ENCODE data around the gene UBIAD1. TPM values are rescaled to one million over a fixed set of nuclear protein-coding genes. Genes with fewer than 3 reads are reported as not detected.

Gene UBIAD1
- polyA plus RNA-seq, 1 donor, result 13.6 TPM

DNA sequence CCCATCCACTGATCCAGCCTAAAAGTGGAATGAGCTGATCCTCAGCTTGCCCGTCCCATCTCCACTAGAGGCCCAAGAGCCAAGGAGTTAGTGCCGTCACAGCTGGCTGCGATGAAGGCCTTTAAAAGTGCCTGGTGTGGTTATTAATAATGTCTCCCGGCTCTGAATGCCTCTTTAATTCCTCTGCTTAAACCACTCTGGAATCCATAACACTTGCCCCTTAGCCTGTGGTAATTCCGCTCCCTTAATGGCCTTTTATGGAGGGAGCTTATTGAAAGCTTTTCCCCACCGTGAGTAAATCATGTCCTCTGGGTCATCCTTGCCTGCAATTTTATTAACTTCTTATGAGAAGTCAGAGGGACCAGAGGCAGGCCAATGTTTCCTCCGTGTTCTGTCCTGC, 55.4 kb downstream of the UBIAD1 start:
- no peaks in the 10 kb centered on the region for H3K36me3 ChIP-seq (ENCODE audit: control insufficient read depth, insufficient read depth, low read length)
- H3K4me1 ChIP-seq (ENCODE audit: control insufficient read depth, insufficient read depth, low read length), result no peaks in the 10 kb centered on the region
- no peaks in the 10 kb centered on the region for H3K9me3 ChIP-seq (ENCODE audit: control insufficient read depth, low read depth, low read length)
- no peak for DNase-seq
- H3K4me3 ChIP-seq (ENCODE audit: low read length), result no peak overlapping the region
- no peaks in the 10 kb centered on the region for H3K27me3 ChIP-seq (ENCODE audit: control insufficient read depth, insufficient read depth, low read length)
- no CpG with 5 or more reads among the region's 7 CpGs for WGBS (ENCODE audit: insufficient coverage, low lambda C conversion rate)
- H3K27ac ChIP-seq (ENCODE audit: low read length), result no peak overlapping the region

DNA sequence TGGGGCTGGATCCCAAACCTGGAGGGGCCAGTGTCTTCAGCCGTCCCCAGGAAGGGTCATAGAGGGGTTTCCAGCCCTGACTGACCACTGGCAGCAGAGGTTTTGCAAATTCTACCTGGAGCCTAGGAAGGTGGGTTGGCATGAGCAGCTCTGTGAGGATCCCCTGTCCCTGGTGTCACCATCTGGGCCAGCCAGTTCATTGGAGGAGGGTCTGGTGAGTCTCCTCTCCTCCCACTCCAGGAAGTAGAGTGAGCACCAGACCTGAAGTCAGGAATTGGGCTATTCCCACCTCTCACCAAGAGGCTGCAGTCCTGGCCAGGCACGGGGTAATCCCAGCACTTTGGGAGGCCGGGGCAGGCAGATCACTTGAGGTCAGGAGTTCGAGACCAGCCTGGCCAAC, 57.4 kb downstream of the UBIAD1 start:
- H3K4me3 ChIP-seq (ENCODE audit: low read length), result no peak overlapping the region
- no peaks in the 10 kb centered on the region for H3K27me3 ChIP-seq (ENCODE audit: control insufficient read depth, insufficient read depth, low read length)
- H3K4me1 ChIP-seq (ENCODE audit: control insufficient read depth, insufficient read depth, low read length), result no peaks in the 10 kb centered on the region
- no peaks in the 10 kb centered on the region for H3K36me3 ChIP-seq (ENCODE audit: control insufficient read depth, insufficient read depth, low read length)
- no peak overlapping the region for H3K27ac ChIP-seq (ENCODE audit: low read length)
- DNase-seq, result no peak
- 80% methylated on average over 2 of the region's 4 CpGs for WGBS (ENCODE audit: insufficient coverage, low lambda C conversion rate)
- no peaks in the 10 kb centered on the region for H3K9me3 ChIP-seq (ENCODE audit: control insufficient read depth, low read depth, low read length)

DNA sequence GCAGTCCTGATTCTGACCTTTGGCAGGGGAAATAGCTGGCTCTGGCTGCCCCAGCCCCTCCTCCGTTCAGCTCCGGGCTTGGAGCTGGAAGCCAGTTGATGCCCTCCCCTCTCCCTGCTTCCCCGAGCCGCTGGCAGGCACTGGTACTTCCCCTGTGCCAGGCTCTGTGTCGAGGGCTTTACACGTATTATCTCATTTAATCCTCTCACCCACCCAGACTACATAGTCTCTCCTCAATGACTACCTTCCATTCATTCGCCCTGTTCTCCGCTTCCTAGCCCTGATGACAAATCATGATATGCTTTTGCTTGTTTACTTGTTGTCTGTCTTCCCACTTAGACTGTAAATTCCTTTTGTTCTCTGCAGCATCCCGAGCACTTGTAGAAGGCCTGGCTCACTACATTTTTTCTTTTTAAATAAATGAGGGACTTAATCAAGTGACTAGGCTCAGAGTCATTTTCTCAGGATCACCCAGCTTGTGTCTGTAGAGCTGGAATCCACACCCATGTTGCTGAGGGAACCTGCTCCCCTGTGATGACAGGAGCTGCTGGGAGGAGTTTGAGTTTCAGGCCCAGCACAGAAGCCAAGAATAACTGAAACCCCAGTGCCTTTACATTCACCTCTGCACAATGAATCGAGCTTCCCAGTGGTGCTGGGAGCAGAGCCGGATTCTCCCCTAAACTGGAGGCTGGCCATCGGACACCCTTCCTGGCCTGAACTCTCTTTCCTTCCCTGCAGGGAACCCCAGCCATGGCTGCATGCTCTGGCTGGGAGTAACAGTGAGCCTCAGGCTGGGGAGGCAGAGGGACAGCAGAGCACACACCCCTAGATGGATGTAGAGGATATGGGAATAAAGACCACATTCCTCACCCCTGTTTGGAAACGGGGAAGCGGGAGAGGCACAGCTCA, 58.3 kb downstream of the UBIAD1 start:
- Histone ChIP-seq H3K27me3 (ENCODE audit: control insufficient read depth, insufficient read depth, low read length) (no peaks in the 10 kb centered on the region), H3K4me3 (ENCODE audit: low read length) (no peak overlapping the region), H3K4me1 (ENCODE audit: control insufficient read depth, insufficient read depth, low read length) (no peaks in the 10 kb centered on the region), H3K27ac (ENCODE audit: low read length) (no peak overlapping the region), H3K9me3 (ENCODE audit: control insufficient read depth, low read depth, low read length) (no peaks in the 10 kb centered on the region), H3K36me3 (ENCODE audit: control insufficient read depth, insufficient read depth, low read length) (no peaks in the 10 kb centered on the region)
- no peak for DNase-seq
- WGBS (ENCODE audit: insufficient coverage, low lambda C conversion rate), result 78% methylated on average over 4 of the region's 14 CpGs

DNA sequence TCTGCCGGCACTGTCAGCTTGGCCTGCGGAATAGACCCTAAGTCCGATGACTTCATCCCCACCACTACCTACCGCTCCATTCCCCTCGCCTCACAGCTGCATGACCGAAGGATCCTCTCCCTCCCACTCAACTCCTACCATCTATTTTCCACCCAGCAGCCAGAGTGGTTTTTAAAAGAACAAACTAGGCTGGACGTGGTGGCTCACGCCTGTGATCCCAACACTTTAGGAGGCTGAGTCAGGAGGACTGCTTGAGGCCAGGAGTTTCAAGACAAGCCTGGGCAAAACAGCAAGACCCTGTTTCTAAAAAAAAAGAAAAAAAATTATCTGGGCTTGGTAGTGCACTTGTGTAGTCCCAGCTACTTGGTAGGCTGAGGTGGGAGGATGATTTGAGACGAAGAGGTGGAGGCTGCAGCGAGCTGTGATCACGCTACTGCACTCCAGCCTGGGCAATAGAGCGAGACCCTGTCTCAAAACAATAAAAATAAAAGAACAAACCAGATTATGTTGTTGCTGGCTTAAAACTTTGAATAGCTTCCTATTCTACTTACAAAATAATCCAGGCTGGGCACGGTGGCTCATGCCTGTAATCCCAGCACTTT, 59.0 kb downstream of the UBIAD1 start:
- Histone ChIP-seq H3K9me3 (ENCODE audit: control insufficient read depth, low read depth, low read length) (no peaks in the 10 kb centered on the region), H3K27me3 (ENCODE audit: control insufficient read depth, insufficient read depth, low read length) (no peaks in the 10 kb centered on the region), H3K4me1 (ENCODE audit: control insufficient read depth, insufficient read depth, low read length) (no peaks in the 10 kb centered on the region), H3K4me3 (ENCODE audit: low read length) (no peak overlapping the region), H3K27ac (ENCODE audit: low read length) (no peak overlapping the region), H3K36me3 (ENCODE audit: control insufficient read depth, insufficient read depth, low read length) (no peaks in the 10 kb centered on the region)
- WGBS (ENCODE audit: insufficient coverage, low lambda C conversion rate), result no CpG with 5 or more reads among the region's 13 CpGs
- DNase-seq, result no peak

DNA sequence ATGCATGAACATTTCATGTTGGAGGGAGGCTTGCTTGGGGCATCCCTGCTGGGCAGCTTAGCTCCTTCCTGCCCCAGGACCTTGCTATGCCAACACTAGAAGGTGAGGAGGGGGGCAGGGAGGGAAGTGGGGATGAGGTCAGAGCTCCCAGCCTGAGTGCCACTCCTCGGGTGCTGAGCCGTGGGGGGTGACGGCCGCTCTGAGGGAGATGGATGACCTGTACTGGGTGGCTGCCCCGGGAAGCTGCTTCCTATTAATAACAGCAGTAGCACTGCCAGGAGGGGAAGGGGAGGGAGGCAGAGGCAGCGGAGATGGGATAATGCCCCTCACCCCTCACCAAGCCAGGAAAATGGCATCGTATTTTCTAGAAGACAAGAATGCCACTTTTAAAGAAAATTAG, 60.6 kb downstream of the UBIAD1 start:
- H3K27ac ChIP-seq (ENCODE audit: low read length), result no peak overlapping the region
- H3K4me3 ChIP-seq (ENCODE audit: low read length), result no peak overlapping the region
- H3K4me1 ChIP-seq (ENCODE audit: control insufficient read depth, insufficient read depth, low read length), result no peaks in the 10 kb centered on the region
- WGBS (ENCODE audit: insufficient coverage, low lambda C conversion rate), result no CpG with 5 or more reads among the region's 7 CpGs
- DNase-seq, result no peak
- H3K9me3 ChIP-seq (ENCODE audit: control insufficient read depth, low read depth, low read length), result no peaks in the 10 kb centered on the region
- H3K27me3 ChIP-seq (ENCODE audit: control insufficient read depth, insufficient read depth, low read length), result no peaks in the 10 kb centered on the region
- no peaks in the 10 kb centered on the region for H3K36me3 ChIP-seq (ENCODE audit: control insufficient read depth, insufficient read depth, low read length)

DNA sequence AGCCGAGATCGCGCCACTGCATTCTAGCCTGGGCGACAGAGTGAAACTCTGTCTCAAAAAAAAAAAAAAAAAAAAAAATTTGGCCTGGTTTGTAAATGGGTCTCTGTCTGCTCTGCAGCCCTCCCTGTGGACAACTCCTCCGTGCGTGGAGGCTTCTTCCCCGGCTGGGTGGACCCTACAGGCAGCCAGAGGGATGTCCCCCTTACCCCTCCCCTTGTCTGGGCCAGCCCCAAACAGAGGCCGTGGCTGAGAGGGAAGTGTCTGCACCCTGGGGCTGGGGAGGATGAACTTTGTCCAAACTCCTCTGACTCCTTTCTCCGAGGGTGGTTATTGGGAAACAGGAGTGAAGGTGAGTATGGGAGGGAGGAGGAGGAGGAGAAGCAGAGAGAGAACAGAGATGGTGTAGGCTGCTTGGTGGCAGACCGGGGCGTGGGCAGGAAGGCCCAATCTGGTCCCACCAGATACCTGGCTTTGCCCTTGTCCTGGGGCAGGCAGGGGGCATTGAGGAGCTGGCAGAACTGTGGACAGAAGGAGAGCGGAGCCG, 61.3 kb downstream of the UBIAD1 start:
- no peak for DNase-seq
- H3K4me3 ChIP-seq (ENCODE audit: low read length), result no peak overlapping the region
- H3K9me3 ChIP-seq (ENCODE audit: control insufficient read depth, low read depth, low read length), result no peaks in the 10 kb centered on the region
- H3K36me3 ChIP-seq (ENCODE audit: control insufficient read depth, insufficient read depth, low read length), result no peaks in the 10 kb centered on the region
- H3K27me3 ChIP-seq (ENCODE audit: control insufficient read depth, insufficient read depth, low read length), result no peaks in the 10 kb centered on the region
- no CpG with 5 or more reads among the region's 13 CpGs for WGBS (ENCODE audit: insufficient coverage, low lambda C conversion rate)
- no peak overlapping the region for H3K27ac ChIP-seq (ENCODE audit: low read length)
- H3K4me1 ChIP-seq (ENCODE audit: control insufficient read depth, insufficient read depth, low read length), result no peaks in the 10 kb centered on the region

DNA sequence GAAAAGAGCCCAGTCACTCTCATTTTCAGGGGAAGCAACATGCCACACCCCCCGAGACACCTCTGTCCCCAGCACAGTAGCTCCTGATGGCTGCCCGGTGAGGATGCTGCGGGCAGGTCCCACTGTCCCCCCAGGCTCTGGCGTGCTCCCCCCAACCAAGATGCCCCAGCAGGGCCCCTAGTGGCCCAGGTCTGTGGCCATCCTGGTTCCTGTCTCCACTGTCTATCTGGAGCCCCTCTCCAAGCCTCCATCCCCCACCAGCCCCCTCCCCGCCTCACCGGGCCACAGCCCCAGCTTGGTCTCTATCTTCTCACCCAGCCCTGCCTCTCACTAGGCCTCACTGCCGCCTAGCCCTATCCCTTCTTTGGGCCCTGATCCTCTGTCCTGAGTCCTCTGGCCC, 61.8 kb downstream of the UBIAD1 start:
- Histone ChIP-seq H3K4me1 (ENCODE audit: control insufficient read depth, insufficient read depth, low read length) (no peaks in the 10 kb centered on the region), H3K27ac (ENCODE audit: low read length) (no peak overlapping the region), H3K9me3 (ENCODE audit: control insufficient read depth, low read depth, low read length) (no peaks in the 10 kb centered on the region), H3K4me3 (ENCODE audit: low read length) (no peak overlapping the region), H3K27me3 (ENCODE audit: control insufficient read depth, insufficient read depth, low read length) (no peaks in the 10 kb centered on the region), H3K36me3 (ENCODE audit: control insufficient read depth, insufficient read depth, low read length) (no peaks in the 10 kb centered on the region)
- DNase-seq, result no peak
- no CpG with 5 or more reads among the region's 7 CpGs for WGBS (ENCODE audit: insufficient coverage, low lambda C conversion rate)

DNA sequence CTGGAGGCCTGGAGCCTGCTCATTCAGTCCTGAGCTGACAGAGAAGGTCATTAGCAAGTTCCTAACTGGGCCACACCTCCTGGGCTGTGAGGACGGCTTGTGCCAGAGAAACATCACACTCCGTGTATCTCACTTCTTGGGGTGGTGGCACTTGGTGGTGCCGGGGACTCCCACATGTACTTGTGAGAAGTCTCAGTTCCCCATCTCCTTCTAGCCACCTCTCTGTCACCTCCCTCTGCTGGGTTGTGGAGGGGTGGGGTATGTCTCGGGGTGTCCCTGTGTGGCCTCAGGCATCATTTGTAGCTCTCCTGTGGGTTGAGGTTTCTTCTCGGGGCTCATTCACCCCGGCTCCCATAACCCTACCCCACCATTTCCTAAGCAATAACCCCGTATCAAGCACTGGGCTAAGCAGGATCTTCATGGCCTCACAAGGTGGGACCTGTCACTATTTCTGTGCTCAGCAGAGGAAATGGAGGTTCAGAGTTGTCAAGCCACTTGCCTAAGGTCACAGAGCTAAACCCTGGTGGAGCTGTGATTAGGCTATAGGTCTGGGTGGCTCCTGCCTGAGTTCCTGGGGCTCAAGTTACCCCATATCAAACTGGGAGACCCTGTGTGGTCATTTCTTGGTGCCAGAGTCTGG, 62.5 kb downstream of the UBIAD1 start:
- H3K36me3 ChIP-seq (ENCODE audit: control insufficient read depth, insufficient read depth, low read length), result no peaks in the 10 kb centered on the region
- H3K4me3 ChIP-seq (ENCODE audit: low read length), result no peak overlapping the region
- H3K4me1 ChIP-seq (ENCODE audit: control insufficient read depth, insufficient read depth, low read length), result peaks cover 7% of the 10 kb centered on the region
- peaks cover 6% of the 10 kb centered on the region for H3K27me3 ChIP-seq (ENCODE audit: control insufficient read depth, insufficient read depth, low read length)
- WGBS (ENCODE audit: insufficient coverage, low lambda C conversion rate), result no CpG with 5 or more reads among the region's 7 CpGs
- H3K27ac ChIP-seq (ENCODE audit: low read length), result no peak overlapping the region
- no peak for DNase-seq
- no peaks in the 10 kb centered on the region for H3K9me3 ChIP-seq (ENCODE audit: control insufficient read depth, low read depth, low read length)

DNA sequence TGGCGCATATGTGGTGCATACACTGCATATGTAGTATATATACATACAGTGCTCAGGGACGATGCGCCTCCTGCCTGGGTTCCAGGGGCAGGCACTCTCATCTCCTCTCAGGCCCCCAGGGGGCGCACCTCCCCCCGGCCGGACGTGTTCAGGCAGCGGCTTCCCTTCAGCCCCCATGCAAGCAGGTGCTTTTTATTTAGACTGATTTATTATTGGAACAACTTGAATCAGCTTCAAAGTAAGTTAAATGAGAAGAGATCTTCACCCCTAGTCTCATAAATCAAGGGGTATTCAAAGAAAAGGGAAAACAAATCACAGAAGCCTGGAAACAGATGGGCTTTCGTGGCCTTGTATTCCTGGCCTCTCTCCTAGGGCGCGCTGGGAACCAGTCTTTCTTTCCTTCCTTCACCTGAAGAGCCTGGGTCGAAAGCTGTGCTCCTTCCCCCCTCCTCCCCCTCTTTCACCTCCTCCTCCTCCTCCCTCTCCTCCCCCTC, 64.6 kb downstream of the UBIAD1 start:
- WGBS (ENCODE audit: insufficient coverage, low lambda C conversion rate), result no CpG with 5 or more reads among the region's 12 CpGs
- H3K36me3 ChIP-seq (ENCODE audit: control insufficient read depth, insufficient read depth, low read length), result no peaks in the 10 kb centered on the region
- H3K9me3 ChIP-seq (ENCODE audit: control insufficient read depth, low read depth, low read length), result no peaks in the 10 kb centered on the region
- no peak overlapping the region for H3K27ac ChIP-seq (ENCODE audit: low read length)
- H3K27me3 ChIP-seq (ENCODE audit: control insufficient read depth, insufficient read depth, low read length), result peaks cover 7% of the 10 kb centered on the region
- peaks cover 7% of the 10 kb centered on the region for H3K4me1 ChIP-seq (ENCODE audit: control insufficient read depth, insufficient read depth, low read length)
- DNase-seq, result peak in 1 of 2 donors; percentile 30
- no peak overlapping the region for H3K4me3 ChIP-seq (ENCODE audit: low read length)

Data from large intestine (tissue), 3 donors.